Hepatocyte (in vitro differentiated cells): ENCODE measurements around the gene RNF121.

Experiments
- EZH2 ChIP-seq: fragments of 200-600 bp; sonication (generic); IDR thresholded peaks from 2 replicates; pipeline ENCODE4 v1.6.1; 2016; ENCODE audit warnings: antibody characterized with exemption, mild to moderate bottlenecking, borderline replicate concordance
- TF ChIP-seq, protein P1 (sequence below): fragments of 200-600 bp; sonication (generic); IDR thresholded peaks from 2 replicates; pipeline ENCODE4 v1.5.1; 2016; ENCODE audit warnings: antibody characterized with exemption, mild to moderate bottlenecking; ENCODE audit not compliant: poor library complexity

DNA sequence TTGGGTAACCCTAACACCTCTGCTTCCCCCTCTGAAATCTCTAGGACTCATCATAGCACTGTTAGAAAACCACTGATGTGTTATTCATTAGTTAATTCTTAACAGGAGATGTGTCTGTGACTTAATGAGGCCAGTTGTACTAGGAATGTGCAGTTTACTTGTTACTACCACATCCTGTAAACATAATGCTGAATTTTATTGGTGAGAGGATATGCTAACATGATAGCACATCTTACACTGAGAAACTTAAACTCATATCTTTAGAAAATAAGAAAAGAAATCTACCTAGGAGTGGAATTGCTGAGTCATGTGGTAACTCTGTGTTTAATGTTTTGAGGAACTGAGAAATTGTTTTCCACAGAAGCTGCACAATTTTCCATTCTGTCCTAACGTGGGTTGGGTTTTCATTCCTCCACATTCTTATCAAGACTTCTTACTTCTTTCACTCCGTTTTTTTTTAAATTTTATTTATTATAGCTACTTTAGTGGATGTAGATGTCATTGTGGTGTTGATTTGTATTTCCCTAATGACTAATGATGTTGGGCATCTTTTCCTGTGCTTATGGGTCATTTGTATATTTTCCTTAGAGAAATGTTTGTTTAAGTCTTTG lies 33.7 kb downstream of the RNF121 start:
- TF ChIP-seq, protein P1, sequence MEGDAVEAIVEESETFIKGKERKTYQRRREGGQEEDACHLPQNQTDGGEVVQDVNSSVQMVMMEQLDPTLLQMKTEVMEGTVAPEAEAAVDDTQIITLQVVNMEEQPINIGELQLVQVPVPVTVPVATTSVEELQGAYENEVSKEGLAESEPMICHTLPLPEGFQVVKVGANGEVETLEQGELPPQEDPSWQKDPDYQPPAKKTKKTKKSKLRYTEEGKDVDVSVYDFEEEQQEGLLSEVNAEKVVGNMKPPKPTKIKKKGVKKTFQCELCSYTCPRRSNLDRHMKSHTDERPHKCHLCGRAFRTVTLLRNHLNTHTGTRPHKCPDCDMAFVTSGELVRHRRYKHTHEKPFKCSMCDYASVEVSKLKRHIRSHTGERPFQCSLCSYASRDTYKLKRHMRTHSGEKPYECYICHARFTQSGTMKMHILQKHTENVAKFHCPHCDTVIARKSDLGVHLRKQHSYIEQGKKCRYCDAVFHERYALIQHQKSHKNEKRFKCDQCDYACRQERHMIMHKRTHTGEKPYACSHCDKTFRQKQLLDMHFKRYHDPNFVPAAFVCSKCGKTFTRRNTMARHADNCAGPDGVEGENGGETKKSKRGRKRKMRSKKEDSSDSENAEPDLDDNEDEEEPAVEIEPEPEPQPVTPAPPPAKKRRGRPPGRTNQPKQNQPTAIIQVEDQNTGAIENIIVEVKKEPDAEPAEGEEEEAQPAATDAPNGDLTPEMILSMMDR = no peak
- no peak for TF ChIP-seq EZH2
